ENCODE measurements around the gene RPP14.

DNA sequence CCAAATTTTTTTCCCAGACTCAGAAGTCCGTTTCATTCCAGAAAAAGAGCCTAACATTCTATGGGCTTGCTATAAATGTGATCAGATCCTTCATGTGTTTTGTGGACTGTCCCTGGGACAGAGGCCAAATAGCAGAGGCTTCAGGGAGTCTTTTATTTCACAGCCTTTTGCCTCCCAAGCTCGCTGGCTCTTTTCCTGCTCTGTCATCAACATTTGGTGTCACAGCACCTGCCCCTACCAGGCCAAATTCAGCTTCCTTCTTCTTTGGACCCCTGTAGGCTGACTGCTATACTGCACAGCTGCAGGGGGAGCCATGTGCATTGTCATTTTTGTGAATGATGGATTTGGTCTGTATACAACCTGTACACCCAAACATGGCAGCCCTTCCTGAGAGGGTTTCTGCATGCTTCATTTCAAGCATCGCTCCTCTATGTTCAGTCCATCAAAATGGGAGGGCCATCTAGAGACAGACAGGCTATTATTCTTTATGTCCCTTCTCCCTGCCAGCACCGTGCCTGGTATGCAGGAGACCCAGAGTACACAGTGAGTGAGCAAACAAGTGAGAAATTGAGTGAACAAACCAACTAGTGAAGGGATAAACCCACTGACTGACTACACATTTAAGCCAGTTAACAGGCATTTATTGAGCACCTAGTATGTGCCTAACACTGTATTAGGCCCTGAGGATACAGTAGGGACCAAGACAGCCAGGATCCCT is 17.9 kb upstream of the RPP14 start:
- TF ChIP-seq, protein P1, sequence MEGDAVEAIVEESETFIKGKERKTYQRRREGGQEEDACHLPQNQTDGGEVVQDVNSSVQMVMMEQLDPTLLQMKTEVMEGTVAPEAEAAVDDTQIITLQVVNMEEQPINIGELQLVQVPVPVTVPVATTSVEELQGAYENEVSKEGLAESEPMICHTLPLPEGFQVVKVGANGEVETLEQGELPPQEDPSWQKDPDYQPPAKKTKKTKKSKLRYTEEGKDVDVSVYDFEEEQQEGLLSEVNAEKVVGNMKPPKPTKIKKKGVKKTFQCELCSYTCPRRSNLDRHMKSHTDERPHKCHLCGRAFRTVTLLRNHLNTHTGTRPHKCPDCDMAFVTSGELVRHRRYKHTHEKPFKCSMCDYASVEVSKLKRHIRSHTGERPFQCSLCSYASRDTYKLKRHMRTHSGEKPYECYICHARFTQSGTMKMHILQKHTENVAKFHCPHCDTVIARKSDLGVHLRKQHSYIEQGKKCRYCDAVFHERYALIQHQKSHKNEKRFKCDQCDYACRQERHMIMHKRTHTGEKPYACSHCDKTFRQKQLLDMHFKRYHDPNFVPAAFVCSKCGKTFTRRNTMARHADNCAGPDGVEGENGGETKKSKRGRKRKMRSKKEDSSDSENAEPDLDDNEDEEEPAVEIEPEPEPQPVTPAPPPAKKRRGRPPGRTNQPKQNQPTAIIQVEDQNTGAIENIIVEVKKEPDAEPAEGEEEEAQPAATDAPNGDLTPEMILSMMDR (conservative IDR thresholded peaks at IDR 0.05): no peak
- TF ChIP-seq EZH2 (IDR thresholded peaks at IDR 0.05; ENCODE audit: low read depth): no peak

Data from PC-9 (cell line).